GM12874 (cell line): ENCODE measurements around the gene CAMK1G.
A peak's percentile ranks its signal among the peaks of the same experiment; 100 is the strongest.

Experiments
- TF ChIP-seq, protein P1 (sequence below): IDR thresholded peaks from 2 replicates; pipeline ENCODE4 v1.5.1; 2011; ENCODE audit warnings: low read depth, mild to moderate bottlenecking, control low read depth, low read length, moderate library complexity; ENCODE audit not compliant: insufficient read depth

Gene CAMK1G

DNA sequence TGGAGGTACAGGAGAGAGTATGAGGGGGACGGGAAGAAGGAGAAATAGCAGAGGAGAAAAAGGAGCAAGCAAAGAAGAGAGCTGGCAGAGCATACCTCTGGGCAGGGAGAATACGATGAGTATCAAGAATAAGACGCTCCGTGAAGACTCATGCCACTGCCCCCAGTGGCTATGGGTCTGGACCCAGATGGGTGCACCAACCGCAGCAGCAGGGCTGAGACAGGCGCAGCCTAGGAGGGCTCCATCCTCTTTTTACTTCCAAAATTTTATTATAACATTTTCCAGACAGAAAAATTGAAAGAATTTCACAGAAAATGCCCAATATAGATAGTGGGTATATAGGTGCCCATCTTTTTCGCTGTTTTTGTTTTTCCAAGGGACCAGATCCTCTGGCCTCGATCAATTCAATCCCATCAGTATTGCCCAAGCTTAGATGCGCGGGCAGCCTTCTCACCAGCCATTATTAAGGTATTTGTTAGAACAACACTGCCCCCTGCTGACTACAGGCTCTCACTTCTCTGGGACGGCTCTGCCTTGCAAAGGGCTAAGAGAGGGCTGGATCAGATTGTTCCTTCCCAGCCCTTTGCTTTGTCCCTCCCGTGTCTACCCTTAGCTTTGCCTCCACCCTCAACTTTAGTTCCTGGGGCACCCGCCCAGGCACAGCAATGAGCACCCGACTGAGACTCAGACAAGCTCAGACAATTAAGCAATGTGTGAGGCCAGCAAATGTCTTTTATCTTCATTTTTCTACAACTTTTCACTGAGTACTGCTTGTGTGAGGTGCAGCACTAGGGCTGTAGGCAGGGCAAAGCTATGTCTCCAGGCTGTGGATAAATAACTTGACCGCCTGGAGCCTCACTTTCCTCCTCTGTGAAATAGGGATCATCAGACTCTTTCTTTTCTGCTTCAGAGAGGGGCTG, 17.5 kb upstream of the CAMK1G start:
- TF ChIP-seq, protein P1, sequence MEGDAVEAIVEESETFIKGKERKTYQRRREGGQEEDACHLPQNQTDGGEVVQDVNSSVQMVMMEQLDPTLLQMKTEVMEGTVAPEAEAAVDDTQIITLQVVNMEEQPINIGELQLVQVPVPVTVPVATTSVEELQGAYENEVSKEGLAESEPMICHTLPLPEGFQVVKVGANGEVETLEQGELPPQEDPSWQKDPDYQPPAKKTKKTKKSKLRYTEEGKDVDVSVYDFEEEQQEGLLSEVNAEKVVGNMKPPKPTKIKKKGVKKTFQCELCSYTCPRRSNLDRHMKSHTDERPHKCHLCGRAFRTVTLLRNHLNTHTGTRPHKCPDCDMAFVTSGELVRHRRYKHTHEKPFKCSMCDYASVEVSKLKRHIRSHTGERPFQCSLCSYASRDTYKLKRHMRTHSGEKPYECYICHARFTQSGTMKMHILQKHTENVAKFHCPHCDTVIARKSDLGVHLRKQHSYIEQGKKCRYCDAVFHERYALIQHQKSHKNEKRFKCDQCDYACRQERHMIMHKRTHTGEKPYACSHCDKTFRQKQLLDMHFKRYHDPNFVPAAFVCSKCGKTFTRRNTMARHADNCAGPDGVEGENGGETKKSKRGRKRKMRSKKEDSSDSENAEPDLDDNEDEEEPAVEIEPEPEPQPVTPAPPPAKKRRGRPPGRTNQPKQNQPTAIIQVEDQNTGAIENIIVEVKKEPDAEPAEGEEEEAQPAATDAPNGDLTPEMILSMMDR, result peak; percentile 75

DNA sequence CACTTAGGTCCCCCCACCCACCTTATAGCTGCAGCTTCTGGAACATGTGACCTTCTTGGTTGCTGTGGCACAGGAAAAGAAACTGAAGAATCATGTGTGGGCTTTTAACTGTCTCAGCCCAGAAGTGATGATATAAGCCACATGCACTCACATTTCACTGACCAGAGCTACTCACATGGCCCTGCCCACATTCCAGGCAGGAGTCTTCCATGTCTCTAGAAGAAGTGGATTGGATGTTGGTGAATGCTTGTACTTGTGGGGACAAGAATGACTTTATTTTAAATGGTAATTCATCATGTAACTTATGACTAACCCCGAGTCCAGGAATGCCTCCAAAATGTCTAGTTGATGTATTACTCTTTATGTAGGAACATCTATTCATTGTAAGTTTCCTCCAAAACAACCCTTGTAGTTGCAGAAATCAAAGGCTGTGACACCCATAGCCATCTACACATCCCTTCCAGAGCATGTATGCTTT, 15.8 kb upstream of the CAMK1G start:
- TF ChIP-seq, protein P1, result no peak

DNA sequence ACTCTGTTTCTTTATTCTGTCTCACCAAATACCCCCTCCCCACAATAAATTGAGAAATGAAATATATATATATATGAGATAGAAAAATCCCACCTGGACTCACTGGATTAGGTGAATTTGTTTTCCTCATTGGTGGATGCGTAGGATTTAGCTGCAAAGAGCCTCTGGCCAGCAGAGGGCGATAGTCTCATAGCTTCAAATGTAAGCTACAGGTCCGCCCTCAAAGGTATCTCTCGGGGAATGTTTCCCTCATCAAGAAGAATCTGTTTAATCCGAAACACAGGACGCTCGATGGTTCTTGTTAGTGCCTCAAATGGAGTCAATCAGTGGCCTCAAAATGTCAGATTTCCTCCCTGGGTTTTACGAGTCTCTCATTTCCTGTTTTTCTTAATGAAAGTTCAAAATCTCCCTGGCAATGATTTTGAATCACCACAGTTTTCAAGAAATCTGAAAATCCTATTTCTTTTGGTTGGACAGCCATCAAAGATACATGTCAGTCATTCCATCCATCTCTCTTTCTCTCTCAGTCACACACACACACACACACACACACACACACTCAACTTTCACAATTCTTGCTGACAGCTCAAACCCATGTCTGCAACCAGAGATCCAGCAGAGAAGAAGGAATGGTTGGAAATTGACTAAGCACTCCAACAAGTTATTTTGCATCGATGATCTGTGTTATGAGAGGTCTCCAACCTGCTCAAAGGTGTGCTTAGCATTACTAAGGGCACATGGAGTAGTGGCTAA, 13.9 kb upstream of the CAMK1G start:
- TF ChIP-seq, protein P1, result peak; percentile 84

DNA sequence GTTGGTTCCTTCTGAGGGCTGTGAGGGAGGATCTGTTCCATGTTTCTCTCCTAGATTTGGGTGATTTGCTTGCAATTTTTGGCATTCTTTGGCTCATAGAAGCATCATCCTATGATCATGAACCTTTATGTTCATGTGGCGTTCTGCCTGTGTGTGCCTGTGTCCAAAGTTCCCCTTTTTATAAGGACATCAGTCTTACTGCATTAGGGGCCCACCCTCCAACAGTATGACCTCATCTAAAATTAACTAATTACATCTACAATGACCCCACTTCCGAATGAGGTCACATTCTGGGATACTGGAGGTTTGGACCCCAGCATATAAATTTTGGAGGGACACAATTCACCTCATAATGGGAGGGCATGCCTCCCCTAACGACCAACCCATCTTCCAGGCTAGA, 12.8 kb upstream of the CAMK1G start:
- TF ChIP-seq, protein P1, result no peak

DNA sequence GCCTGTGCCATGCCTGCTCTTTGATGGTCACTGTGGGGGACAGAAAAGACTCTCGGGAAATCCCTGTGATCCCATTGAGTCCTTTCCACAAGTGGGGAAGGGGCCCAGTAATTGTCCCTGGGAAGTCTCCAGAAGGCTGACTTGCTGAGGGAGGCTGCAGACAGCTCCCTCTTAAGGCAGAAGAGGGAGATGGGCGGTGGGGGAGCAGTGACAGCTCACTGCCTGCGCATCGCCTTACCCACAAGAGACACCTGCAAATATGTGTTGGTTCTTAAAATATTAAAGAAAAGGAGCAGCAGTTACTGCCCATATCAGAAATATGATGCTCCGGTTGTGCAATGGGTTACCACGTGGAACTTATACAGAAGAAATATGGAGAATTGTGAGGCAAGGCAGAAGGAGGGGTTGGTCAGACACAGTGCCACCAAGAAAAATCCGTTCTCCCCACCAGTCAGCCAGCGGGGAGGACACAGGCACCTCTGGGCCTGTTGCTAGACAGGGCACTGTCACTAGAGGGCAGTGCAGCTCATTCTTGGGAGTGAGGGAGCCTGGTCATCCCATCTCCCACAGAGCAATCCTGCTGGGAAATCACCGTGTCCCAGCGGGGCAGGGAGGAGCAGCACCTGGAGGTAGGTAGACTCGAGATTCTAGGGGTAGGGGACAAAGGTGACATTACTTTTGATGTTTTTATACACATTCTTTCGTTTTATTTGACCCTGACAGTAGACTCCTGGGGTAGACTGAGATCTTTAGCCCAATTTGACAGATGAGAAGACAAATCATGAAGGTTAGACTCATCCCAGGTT, 6.9 kb upstream of the CAMK1G start:
- TF ChIP-seq, protein P1, result peak; percentile 96

DNA sequence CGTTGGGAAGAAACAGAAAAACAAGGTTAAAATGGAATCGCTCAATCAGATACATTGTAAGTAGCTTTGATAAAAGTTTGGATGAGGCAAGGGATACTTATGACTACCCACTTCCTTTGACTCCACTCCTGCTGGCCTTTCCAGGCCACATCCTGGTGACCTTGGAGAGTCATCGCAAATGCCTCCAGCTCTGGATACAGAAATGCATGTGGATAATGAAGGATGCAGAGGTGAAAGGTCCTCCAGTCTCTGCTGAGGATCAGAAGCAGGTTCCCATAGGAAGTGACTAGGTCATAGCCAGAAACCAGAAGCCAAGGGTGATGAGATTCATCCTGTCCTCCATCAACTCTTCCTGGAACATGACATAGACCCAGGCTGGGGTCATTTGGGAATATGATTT, 6.2 kb upstream of the CAMK1G start:
- TF ChIP-seq, protein P1, result no peak
